MV-4-11 (cell line): ENCODE measurements around the gene PIGP.
"Not testable (repeated sequence)": the region's sequence is repeated elsewhere in the genome, so short reads cannot be mapped to it uniquely, and the experiment has no call there.

Experiments
- DNase-seq: peaks from one replicate; lab custom pipeline; 2025; lab: John Stamatoyannopoulos, UW

Gene PIGP

GRCh38 chr21:37076087-37076850 is 3.4 kb upstream of the PIGP start:
- DNase-seq, result no peak

- DNase-seq, result no peak
Measured at GRCh38 chr21:37075214-37075770, 2.4 kb upstream of the PIGP start.

- no peak for DNase-seq
Measured at GRCh38 chr21:37074546-37074945, 1.7 kb upstream of the PIGP start.

GRCh38 chr21:37074197-37074510 is 1.3 kb upstream of the PIGP start:
- DNase-seq, result no peak

GRCh38 chr21:37073417-37074196 is 736 bp upstream of the PIGP start:
- DNase-seq, result peak; percentile 42

GRCh38 chr21:37072274-37072987 is 440 bp downstream of the PIGP start:
- no peak for DNase-seq

- peak; percentile 20 for DNase-seq
Measured at GRCh38 chr21:37071561-37072273, 1.2 kb downstream of the PIGP start.

GRCh38 chr21:37065561-37066177 is 7.2 kb downstream of the PIGP start:
- DNase-seq, result no peak

- DNase-seq, result no peak
Measured at GRCh38 chr21:37064841-37065240, 8.0 kb downstream of the PIGP start.

- no peak for DNase-seq
Measured at GRCh38 chr21:37063433-37063832, 9.4 kb downstream of the PIGP start.

GRCh38 chr21:37062593-37062935 is 10.3 kb downstream of the PIGP start:
- DNase-seq, result no peak

- no peak for DNase-seq
Measured at GRCh38 chr21:37061926-37062592, 10.8 kb downstream of the PIGP start.

GRCh38 chr21:37060296-37060695 is 12.6 kb downstream of the PIGP start:
- DNase-seq, result peak; percentile 79

GRCh38 chr21:37059181-37059580 is 13.7 kb downstream of the PIGP start:
- DNase-seq, result no peak

GRCh38 chr21:37058261-37058660 is 14.6 kb downstream of the PIGP start:
- peak; percentile 24 for DNase-seq

- no peak for DNase-seq
Measured at GRCh38 chr21:37057614-37058013, 15.3 kb downstream of the PIGP start.

GRCh38 chr21:37055271-37055855 is 17.5 kb downstream of the PIGP start:
- DNase-seq, result no peak

GRCh38 chr21:37049741-37050140 is 23.1 kb downstream of the PIGP start:
- DNase-seq, result not testable (repeated sequence)

GRCh38 chr21:37047079-37047478 is 25.8 kb downstream of the PIGP start:
- no peak for DNase-seq

- DNase-seq, result no peak
Measured at GRCh38 chr21:37045556-37045955, 27.3 kb downstream of the PIGP start.

- peak; percentile 79 for DNase-seq
Measured at GRCh38 chr21:37045149-37045548, 27.7 kb downstream of the PIGP start.
